HG02678 (cell line): ENCODE measurements around the gene CD68.
A peak's percentile ranks its signal among the peaks of the same experiment; 100 is the strongest.
"Not testable (repeated sequence)": the region's sequence is repeated elsewhere in the genome, so short reads cannot be mapped to it uniquely, and the experiment has no call there.

Source experiments
- ATAC-seq: cut with Tn5 transposase; IDR thresholded peaks from one replicate; pipeline ENCODE4 v1.9.1; 2021; ENCODE audit warnings: mild to moderate bottlenecking, moderate library complexity; ENCODE audit not compliant: unreplicated experiment

CD68 gene

DNA sequence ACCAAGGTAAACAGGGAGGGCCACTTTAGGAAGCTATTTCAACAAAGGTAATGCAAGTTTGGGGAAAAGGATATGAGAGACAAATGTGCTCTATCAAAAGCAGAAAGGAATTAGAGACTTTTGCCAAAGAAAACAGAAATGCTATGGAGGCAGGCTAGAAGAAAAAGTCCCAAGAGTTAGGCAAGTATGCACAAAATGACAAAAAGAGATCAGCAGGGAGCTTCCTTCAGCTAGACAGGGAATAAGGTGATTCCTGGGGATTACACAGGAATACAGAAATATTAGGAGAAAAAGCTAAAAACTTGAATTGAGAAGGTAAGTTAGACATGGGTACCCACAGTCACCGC, 32.8 kb downstream of the CD68 start:
- ATAC-seq: no peak

DNA sequence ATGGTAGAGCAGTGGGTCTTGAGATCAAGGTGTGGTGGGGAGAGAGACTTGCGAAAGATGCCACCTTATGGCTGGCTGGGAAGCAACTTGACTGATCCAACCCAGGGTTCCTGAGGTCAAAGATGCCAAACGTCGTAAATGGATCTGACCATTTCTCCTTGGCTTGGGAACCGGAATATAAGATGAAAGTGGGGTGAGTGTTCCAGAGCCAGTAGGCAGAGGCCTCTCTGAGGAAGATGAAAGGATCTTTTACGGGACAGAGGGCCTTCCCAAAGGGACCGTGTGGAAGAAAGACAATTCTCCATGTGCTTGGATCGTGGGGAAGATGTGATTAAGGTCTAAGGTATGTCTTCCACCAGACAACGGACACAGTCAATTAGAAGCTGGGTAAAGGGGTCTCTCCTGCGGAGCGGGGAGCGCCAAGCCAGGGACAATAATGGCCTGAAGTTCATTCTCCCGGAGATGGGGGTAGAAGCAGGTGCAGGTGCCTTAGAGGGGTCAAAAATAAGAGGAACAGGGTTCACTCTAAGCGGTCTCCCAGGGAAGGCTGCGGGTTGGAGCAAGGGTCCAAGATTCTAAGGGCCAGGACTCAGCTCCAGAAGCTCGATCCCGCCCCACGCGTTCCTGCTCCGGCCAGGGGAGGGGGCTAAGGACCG, 34.5 kb downstream of the CD68 start:
- no peak for ATAC-seq

DNA sequence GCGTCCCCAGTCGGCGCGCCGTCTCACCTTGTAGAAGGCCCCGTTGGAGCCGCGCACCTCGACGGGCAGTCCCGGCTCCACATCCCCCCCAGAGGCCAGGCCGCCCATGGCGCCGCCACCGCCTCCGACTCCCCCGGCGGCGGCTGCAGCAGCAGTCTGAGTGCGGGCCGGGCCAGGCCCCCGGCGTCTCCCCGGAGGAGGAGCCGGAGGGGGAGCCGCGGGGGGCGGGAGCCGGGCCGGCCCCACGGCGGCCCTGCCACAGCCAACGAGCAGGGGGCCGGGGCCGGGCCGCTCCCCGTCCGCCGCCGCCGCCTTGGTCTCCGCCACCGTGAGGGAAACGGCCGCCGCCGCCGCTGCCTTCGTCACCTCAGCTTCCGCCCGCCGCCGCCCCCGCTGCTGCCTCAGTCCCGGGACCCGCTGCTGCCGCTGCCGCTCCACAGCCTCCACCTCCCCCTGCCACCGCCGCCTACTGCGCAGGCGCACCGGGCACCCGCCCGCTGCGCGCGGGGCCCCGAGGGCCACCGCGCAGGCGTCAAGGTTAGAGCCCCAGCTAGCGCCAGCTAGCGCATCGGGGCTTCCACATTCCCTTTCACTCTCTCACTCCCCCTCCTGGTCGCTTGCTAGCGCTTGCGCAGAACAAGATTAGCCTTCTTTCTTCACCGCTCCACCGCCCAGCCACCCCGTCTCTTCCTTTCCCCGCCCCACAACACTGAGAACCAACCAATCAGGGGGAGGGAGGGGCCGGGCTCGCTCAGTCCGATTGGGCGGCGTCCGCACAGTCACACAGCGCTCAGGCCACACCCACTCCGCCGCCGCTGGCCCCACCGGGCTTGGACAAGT, 35.2 kb downstream of the CD68 start, which contains the start of gene FXR2:
Gene FXR2 (minus strand): TSS at position 473 of the 840 bp plus-strand sequence. CDS start 365 bp downstream, at position 108.
- peak; percentile 89 for ATAC-seq

DNA sequence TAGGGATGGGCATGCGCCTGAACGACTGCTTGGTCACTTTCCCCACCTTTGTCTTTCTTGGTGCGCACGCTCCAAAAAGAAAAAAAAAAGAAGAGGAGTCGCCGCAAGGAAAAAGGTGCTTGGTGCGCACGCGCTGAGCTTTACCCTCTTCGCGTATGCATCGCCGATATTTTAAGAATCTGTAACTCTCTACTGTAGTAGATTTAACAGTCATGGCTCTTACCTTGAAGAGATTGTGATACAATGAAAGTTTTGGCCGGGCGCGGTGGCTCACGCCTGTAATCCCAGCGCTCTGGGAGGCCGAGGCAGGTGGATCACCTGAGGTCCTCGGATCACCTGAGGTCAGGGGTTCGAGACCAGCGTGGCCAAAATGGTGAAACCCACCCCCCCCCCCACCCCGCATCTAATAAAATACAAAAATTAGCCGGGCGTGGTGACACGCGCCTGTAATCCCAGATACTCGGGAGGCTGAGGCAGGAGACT, 35.9 kb downstream of the CD68 start:
- ATAC-seq: no peak

DNA sequence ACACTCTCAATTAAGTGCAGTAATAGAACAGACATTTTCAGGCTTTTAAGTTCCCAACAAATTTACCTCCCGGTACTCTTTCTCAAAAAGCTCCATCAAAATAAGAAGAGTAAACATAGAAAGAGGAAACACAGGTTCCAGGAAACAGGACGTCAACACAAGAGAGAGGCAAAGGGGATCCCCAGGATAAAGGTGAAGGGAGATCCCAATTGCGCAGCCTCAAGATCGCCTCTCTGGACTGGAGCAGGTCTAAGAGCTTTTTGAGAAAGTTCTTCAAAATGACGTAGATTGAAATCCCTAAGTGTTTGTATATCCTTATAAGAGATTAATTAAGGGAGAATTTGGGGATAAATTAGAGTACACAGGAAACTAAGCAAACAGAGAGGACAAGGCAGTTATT, 39.2 kb downstream of the CD68 start:
- no peak for ATAC-seq

DNA sequence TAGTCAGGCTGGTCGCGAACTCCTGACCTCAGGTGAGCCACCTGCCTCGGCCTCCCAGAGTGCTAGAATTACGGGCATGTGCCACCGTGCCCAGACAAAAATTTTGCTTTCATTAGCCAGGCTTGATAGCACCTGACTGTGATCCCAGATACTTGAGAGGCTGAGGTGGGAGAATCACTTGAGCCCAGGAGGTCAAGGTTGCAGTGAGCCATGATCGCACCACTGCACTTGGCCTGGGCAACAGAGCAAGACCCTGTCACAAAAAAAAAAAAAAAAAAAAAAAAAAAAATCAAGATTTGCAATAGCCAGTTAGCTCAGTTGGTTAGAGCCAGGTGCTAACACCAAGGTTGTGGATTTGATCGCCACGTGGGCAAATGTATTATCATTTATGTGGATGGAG, 41.4 kb downstream of the CD68 start:
- no peak for ATAC-seq

DNA sequence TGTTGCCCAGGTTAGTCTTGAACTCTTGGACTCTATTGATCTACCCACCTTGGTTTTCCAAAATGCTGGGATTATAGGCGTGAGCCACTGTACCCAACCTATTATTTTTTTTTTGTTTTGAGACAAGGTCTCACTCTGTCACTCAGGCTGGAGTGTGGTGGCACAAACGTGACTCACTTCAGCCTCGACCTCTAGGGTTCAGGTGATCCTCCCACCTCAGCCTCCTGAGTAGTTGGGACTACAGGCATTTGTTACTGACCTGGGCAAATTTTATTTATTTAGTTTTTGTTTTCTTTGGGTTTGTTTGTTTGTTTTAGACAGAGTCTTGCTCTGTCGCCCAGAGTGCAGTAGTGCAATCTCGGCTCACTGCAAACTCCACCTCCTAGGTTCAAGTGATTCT, 44.2 kb downstream of the CD68 start:
- no peak for ATAC-seq

DNA sequence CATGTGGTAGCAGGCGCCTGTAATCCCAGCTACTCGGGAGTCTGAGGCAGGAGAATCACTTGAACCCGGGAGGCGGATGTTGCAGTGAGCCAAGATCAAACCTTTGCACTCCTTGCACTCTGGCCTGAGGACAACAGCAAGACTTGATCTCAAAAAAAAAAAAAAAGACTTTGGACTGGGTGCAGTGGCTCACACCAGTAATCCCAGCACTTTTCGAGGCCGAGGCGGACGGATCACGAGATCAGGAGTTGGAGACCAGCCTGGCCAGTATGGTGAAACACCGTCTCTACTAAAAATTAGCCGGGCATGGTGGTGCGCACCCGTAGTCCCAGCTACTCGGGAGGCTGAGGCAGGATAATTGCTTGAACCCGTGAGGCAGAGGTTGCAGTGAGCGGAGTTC, 46.3 kb downstream of the CD68 start:
- ATAC-seq: not testable (repeated sequence)

DNA sequence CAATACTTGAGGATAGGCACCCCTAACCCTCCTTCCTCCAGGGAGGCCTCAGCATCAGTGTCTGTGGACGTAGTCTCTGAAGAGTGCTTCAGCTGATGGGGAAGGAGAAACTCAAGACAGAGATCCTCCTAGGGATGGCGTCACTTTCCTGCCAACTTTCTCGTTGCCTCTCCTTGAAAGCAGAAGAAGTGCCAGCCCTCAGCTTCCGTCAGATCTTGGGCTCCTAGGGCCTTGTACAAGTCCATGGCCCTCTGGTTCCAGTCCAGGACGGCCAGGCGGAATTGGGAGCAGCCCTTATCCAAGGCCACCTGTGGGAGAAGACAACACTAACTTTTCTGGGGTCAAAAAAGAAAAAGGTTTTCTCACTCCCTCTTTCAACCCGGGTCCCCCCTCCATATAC, 46.9 kb downstream of the CD68 start:
- no peak for ATAC-seq

DNA sequence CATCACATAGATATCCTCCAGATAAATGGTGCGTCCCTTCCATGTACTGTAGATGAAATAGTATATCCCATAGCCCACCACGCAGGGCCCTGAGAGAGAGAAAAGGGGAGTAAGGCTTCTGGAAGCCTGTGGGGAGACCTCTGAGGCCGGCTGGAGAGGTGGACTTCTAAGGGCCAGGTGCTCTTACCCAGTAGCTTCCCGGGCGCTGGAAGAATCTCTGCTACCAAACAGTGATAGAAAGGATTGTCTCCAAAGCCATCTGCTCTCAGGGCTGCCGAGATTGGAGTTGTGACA, 47.5 kb downstream of the CD68 start:
- ATAC-seq: no peak

DNA sequence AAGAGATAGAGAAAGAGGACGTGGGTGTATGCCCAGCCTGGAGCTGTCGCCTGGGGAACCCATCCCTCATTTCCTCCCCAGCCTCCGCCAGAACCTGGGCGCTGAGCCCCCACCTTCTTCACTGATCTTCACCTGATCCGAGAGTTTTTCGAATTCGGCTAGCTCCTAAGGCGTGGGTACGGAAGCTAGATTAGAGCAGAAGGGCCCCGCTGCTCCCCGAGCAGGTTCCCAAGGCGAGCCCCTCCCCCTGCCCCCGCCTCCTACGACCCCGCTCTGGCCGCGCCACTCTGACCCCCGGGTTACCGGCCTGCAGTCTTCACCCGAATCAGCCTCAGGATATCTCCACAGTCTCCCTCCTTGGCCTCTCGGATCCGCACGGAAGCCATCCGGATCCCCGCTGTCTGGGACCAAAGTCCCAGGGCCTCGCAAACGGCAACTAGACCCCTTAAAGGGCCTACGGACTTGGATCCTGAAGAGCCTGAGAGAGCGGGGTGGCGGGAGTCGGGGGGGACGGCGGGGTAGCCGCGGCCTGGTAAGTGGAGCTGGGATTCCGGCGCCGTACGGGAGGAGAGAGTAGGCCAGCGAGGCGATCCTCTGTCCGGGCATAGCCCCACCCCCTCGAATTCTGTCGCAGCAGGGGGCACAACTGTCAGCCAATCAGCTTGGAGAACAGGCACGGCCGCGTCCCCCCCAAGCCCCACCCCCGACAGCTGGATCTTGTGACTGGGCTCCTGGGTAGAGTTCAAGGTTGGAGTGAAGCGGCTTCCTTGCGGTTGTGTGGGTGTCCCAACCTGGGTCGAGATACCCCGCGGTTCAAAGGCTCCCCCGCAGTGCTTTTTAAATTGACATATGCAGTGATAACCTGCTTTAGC, 48.0 kb downstream of the CD68 start, which contains the start of gene SAT2:
Gene SAT2 (minus strand): TSS at position 572 of the 872 bp plus-strand sequence. CDS start 186 bp downstream, at position 386.
- peak; percentile 90 for ATAC-seq

DNA sequence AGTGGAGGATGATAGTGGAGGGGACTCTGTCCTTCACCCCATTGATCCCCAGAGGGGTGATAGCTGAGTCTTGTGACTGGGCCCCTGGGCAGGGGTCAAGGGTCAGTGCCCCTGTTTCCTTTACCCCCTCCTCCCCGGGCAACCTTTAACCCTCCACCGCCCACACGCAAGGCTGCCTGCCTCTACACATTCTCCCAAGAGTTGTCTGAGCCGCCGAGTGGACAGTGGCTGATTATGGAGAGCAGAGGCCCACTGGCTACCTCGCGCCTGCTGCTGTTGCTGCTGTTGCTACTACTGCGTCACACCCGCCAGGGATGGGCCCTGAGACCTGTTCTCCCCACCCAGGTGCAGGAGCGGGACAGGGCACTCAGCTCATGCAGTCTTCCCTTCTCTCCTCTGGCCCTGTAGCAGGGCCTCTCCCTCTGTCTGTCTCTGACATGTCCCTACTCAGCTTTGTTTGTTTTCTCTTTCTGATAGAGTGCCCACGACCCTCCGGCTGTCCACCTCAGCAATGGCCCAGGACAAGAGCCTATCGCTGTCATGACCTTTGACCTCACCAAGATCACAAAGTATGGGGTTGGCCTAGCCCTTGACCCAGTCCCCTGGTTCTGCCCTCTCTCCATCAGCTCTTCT, 50.6 kb downstream of the CD68 start, which contains the start of gene SHBG:
Gene SHBG (plus strand): TSS at position 197 of the 633 bp plus-strand sequence. CDS start 38 bp downstream, at position 235.
- ATAC-seq: no peak
